Esophagus (tissue), 2 donors: ENCODE measurements around the gene CCDC187. TPM values are rescaled to one million over a fixed set of nuclear protein-coding genes. Genes with fewer than 3 reads are reported as not detected.

Experiments
- H3K27ac ChIP-seq, 2 donors: one replicate each; pipeline ENCODE4 v1.5.1; 2013; ENCODE audit warnings: low read depth in 2 of 2, mild to moderate bottlenecking in 2 of 2, inconsistent platforms in 1 of 2, low read length in 1 of 2, moderate library complexity in 1 of 2
- H3K27me3 ChIP-seq, 2 donors: one replicate each; pipeline ENCODE4 v1.6.1; 2013; ENCODE audit warnings: low read length in 2 of 2, control low read depth in 1 of 2, mild to moderate bottlenecking in 1 of 2; ENCODE audit not compliant: insufficient read depth in 2 of 2, control insufficient read depth in 1 of 2
- H3K36me3 ChIP-seq, 2 donors: one replicate each; pipeline ENCODE4 v1.6.1; 2013; ENCODE audit warnings: low read length in 1 of 2; ENCODE audit not compliant: control insufficient read depth in 2 of 2, insufficient read depth in 2 of 2
- H3K4me1 ChIP-seq, 2 donors: one replicate each; pipeline ENCODE4 v1.6.1; 2013; ENCODE audit warnings: low read length in 1 of 2; ENCODE audit not compliant: control insufficient read depth in 2 of 2, insufficient read depth in 2 of 2
- H3K4me3 ChIP-seq, 2 donors: one replicate each; pipeline ENCODE4 v1.5.1; 2013; ENCODE audit warnings: low read length in 2 of 2, mild to moderate bottlenecking in 2 of 2, low read depth in 1 of 2, moderate library complexity in 1 of 2
- H3K9me3 ChIP-seq, 2 donors: one replicate each; pipeline ENCODE4 v1.6.1; 2013; ENCODE audit warnings: mild to moderate bottlenecking in 2 of 2, low read depth in 1 of 2, low read length in 1 of 2, moderate library complexity in 1 of 2; ENCODE audit not compliant: control insufficient read depth in 2 of 2, insufficient read depth in 1 of 2
- WGBS, 2 donors: extraction: QIAGEN DNeasy Blood & Tissue Kit; methylation state at CpG; one replicate each; pipeline ENCODE4 v1.1.7; 2013; 5-methylcytosine and 5-hydroxymethylcytosine counted together
- polyA plus RNA-seq, 2 donors: library from polyadenylated mRNA; stranded (reverse); fragments of 200-250 nt; gene quantifications; one replicate each; pipeline ENCODE4 v1.2.3, GENCODE V29; 2013
- donor health status: healthy with polysubstance abuse.
- donor health status: Bipolar disorder and iron deficiency.

CCDC187 gene
- polyA plus RNA-seq, 2 donors: not detected

GRCh38 chr9:136309806-136310220, 5.9 kb upstream of the CCDC187 start:
- WGBS, 2 donors: 87 to 90% methylated on average over 5 of the region's 5 CpGs
- no peak overlapping the region for H3K4me3 ChIP-seq
- no peaks in the 10 kb centered on the region for H3K27me3 ChIP-seq

GRCh38 chr9:136309101-136309801, 5.4 kb upstream of the CCDC187 start:
- Histone ChIP-seq H3K36me3 (no peaks in the 10 kb centered on the region), H3K27ac (no peak overlapping the region), H3K9me3 (peaks cover 0 to 3% of the 10 kb centered on the region in 2 donors), H3K4me1 (peaks cover 0 to 9% of the 10 kb centered on the region in 2 donors), H3K27me3 (no peaks in the 10 kb centered on the region), H3K4me3 (no peak overlapping the region)
- WGBS, 2 donors: 43 to 55% methylated on average over 22 of the region's 22 CpGs

More at GRCh38 chr9:136309806-136310220, 5.9 kb upstream of the CCDC187 start:
- Histone ChIP-seq H3K4me1 (peaks cover 0 to 9% of the 10 kb centered on the region in 2 donors), H3K27ac (no peak overlapping the region), H3K9me3 (peaks cover 0 to 5% of the 10 kb centered on the region in 2 donors), H3K36me3 (no peaks in the 10 kb centered on the region)

- Histone ChIP-seq H3K9me3 (peaks cover 0 to 3% of the 10 kb centered on the region in 2 donors), H3K27me3 (no peaks in the 10 kb centered on the region), H3K4me1 (peaks cover 0 to 9% of the 10 kb centered on the region in 2 donors), H3K27ac (no peak overlapping the region), H3K4me3 (no peak overlapping the region), H3K36me3 (no peaks in the 10 kb centered on the region)
These were observed 4.8 kb upstream of the CCDC187 start for GRCh38 chr9:136308702-136309053.

- no peak overlapping the region for H3K4me3 ChIP-seq
- no peaks in the 10 kb centered on the region for H3K27me3 ChIP-seq
- H3K27ac ChIP-seq: no peak overlapping the region
- peaks cover 0 to 3% of the 10 kb centered on the region in 2 donors for H3K9me3 ChIP-seq
- peaks cover 0 to 9% of the 10 kb centered on the region in 2 donors for H3K4me1 ChIP-seq
- no peaks in the 10 kb centered on the region for H3K36me3 ChIP-seq
- 85 to 88% methylated on average over 4 of the region's 4 CpGs for WGBS, 2 donors
These were observed 4.3 kb upstream of the CCDC187 start for GRCh38 chr9:136308006-136308701.

DNA sequence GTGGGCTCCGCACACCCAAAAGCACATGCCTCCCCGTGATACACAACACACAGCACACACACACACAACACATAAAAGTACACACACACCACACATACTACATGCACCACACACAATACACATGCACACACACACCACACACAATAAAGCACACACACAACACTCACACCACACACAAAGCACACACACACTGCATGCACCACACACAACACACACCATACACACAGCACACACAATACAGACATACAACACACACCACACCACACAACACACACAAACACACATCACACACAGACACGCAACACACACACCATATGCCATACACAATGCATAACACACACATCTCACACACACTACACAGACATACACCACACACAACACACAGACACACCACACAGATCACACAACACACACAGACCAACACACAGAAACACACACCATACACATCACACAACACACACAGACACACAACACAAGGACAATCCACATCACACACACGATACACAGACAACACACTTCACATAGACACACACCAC, 3.4 kb upstream of the CCDC187 start:
- Histone ChIP-seq H3K4me3 (no peak overlapping the region), H3K9me3 (peaks cover 0 to 3% of the 10 kb centered on the region in 2 donors), H3K27ac (no peak overlapping the region), H3K27me3 (no peaks in the 10 kb centered on the region), H3K4me1 (peaks cover 0 to 9% of the 10 kb centered on the region in 2 donors), H3K36me3 (no peaks in the 10 kb centered on the region)
- 71 to 76% methylated on average over 4 of the region's 4 CpGs for WGBS, 2 donors

DNA sequence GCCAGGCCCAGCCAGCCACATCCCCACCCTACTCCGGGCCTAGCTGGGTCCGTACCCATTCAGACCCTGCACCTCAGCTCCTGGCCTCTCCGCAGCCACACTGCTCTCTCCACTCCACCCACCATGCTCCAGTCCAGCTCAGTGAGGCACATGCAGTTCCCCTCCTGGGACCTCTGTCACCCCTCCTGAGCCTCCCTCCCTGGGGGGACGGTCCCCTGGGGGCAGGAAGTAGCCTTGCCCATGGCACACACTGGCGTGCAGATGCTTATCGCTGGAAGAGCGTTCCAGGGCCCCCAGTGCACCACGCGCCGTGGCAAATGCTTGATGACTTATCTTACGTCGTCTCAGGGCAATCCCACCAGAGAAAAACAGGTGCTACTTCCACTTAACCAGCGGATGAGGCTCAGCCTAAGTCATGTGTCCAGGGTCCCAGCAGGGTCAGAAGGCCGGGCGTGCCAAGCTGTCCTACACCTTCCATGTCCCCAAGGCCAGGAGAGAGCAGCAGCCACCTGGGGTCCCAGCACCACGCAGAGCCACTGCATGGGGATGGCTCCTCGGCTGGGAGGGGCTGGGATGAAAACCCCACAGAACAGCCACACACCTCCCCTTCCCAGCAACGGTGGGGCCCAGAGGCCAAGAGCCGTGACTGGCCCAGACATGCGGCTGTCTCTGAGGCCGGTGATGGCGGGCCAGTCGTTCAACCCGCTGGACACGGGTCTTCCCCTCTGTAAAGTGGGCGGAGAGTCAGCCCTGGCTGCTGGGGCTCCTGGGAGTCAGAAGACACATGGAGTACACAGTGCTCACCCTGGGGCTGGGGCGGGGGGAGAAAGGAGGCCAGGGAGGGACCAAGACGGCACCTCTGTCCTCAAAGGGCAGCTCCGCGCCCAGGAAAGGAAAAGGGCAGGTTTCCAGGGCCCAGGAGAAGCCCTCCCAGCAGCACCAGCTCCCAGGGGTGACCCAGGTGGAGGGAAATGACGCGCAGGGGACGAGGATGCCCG, 2.6 kb upstream of the CCDC187 start:
- WGBS, 2 donors: 37 to 43% methylated on average over 34 of the region's 34 CpGs
- H3K36me3 ChIP-seq: no peaks in the 10 kb centered on the region
- peaks cover 0 to 9% of the 10 kb centered on the region in 2 donors for H3K4me1 ChIP-seq
- no peaks in the 10 kb centered on the region for H3K27me3 ChIP-seq
- H3K27ac ChIP-seq: no peak overlapping the region
- H3K9me3 ChIP-seq: peaks cover 0 to 3% of the 10 kb centered on the region in 2 donors
- H3K4me3 ChIP-seq: no peak overlapping the region

- Histone ChIP-seq H3K27ac (no peak overlapping the region), H3K27me3 (no peaks in the 10 kb centered on the region), H3K9me3 (peaks cover 0 to 3% of the 10 kb centered on the region in 2 donors), H3K36me3 (no peaks in the 10 kb centered on the region), H3K4me1 (peaks cover 0 to 9% of the 10 kb centered on the region in 2 donors), H3K4me3 (no peak overlapping the region)
- WGBS, 2 donors: 57 to 58% methylated on average over 18 of the region's 18 CpGs
These were observed 1.9 kb upstream of the CCDC187 start for GRCh38 chr9:136305804-136306203.

DNA sequence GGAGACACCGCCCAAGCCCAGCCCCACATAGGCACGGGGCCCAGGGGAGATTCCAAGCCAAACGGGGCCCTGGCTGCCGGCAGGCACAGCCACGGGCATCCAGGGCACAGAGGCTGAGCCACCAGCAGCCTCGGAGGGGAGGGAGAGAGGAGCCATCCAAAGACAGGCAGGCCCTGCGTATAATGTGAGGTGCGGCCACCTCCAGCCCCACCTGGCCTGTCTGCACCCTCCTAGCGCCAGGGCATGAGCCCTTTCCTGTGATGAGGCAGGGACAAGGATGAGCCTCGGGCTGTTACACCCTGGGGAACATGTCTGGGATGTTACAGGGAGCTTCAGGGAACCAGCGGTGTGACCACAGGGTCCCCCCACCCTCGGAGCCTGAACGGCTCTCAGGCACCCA, 1.1 kb upstream of the CCDC187 start:
- Histone ChIP-seq H3K4me1 (peaks cover 0 to 9% of the 10 kb centered on the region in 2 donors), H3K36me3 (no peaks in the 10 kb centered on the region), H3K27ac (no peak overlapping the region), H3K27me3 (no peaks in the 10 kb centered on the region), H3K4me3 (no peak overlapping the region), H3K9me3 (peaks cover 0 to 3% of the 10 kb centered on the region in 2 donors)
- WGBS, 2 donors: 54 to 66% methylated on average over 12 to 13 of the region's 13 CpGs

DNA sequence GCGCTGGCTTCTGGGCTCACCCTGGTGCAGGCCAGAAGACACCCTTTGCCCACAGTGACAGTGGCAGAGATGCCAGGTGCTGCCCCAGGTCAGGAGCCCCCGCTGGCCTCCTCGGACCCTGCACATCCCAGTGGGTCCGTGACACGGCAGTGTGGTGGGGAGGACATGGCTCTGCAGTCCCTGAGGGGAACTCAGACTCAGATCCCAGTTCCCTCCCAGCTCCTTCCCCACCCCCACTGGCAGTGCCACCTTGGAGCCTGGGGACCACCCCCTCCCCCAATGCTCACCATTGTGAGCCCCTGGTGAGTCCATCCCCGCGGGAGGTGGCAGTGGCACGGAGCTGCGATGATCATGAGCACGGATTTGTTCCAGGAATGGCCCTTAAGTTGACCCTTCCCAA, 562 bp upstream of the CCDC187 start:
- WGBS, 2 donors: 83 to 90% methylated on average over 10 of the region's 10 CpGs

More for the DNA sequence above, 562 bp upstream of the CCDC187 start:
- no peaks in the 10 kb centered on the region for H3K36me3 ChIP-seq
- H3K9me3 ChIP-seq: peaks cover 0 to 3% of the 10 kb centered on the region in 2 donors
- H3K27ac ChIP-seq: no peak overlapping the region
- H3K27me3 ChIP-seq: no peaks in the 10 kb centered on the region
- H3K4me3 ChIP-seq: no peak overlapping the region
- H3K4me1 ChIP-seq: peaks cover 0 to 6% of the 10 kb centered on the region in 2 donors
